H9 (cell line): ENCODE results near the gene ZFP37. TPM values are rescaled to one million over a fixed set of nuclear protein-coding genes. Genes with fewer than 3 reads are reported as not detected.

Experiments
- DNase-seq: peaks from one replicate; pipeline ENCODE4 v3.0.0-alpha.2; 2017
- H2AFZ ChIP-seq: one replicate; pipeline ENCODE4 v1.6.1; 2013; ENCODE audit warnings: mild to moderate bottlenecking, low read length, control low read depth, moderate library complexity
- H2AK5ac ChIP-seq: 2 replicates; pipeline ENCODE4 v1.6.1; 2013; ENCODE audit warnings: low read length, control low read depth, mixed read lengths; ENCODE audit not compliant: insufficient read length
- H2BK120ac ChIP-seq: one replicate; pipeline ENCODE4 v1.6.1; 2013; ENCODE audit warnings: low read depth, mild to moderate bottlenecking, low read length, control low read depth, inconsistent platforms; ENCODE audit not compliant: poor library complexity, severe bottlenecking
- H2BK12ac ChIP-seq: 2 replicates; pipeline ENCODE4 v1.6.1; 2013; ENCODE audit warnings: low read length, control low read depth, mixed read lengths, low read depth; ENCODE audit not compliant: insufficient read length
- H2BK15ac ChIP-seq: 2 replicates; pipeline ENCODE4 v1.6.1; 2013; ENCODE audit warnings: low read depth, low read length, control low read depth
- H2BK20ac ChIP-seq: one replicate; pipeline ENCODE4 v1.6.1; 2013; ENCODE audit warnings: low read depth, mild to moderate bottlenecking, low read length, control low read depth, inconsistent platforms; ENCODE audit not compliant: poor library complexity, severe bottlenecking
- H2BK5ac ChIP-seq: 2 replicates; pipeline ENCODE4 v1.6.1; 2013; ENCODE audit warnings: low read length, control low read depth, mixed read lengths; ENCODE audit not compliant: insufficient read length
- H3K14ac ChIP-seq: 2 replicates; pipeline ENCODE4 v1.6.1; 2013; ENCODE audit warnings: low read length, control low read depth; ENCODE audit not compliant: insufficient read depth
- H3K18ac ChIP-seq: 2 replicates; pipeline ENCODE4 v1.6.1; 2013; ENCODE audit warnings: low read depth, mild to moderate bottlenecking, mixed read lengths, low read length, control low read depth; ENCODE audit not compliant: insufficient read length
- H3K23ac ChIP-seq: 2 replicates; pipeline ENCODE4 v1.6.1; 2013; ENCODE audit warnings: low read length, control low read depth, mixed read lengths, low read depth; ENCODE audit not compliant: insufficient read length
- H3K23me2 ChIP-seq: 2 replicates; pipeline ENCODE4 v1.6.1; 2013; ENCODE audit warnings: low read depth, mild to moderate bottlenecking, mixed read lengths, low read length, control low read depth; ENCODE audit not compliant: insufficient read length, poor library complexity, severe bottlenecking
- H3K27ac ChIP-seq: 2 replicates; pipeline ENCODE4 v1.5.1; 2013; ENCODE audit warnings: low read length, control low read depth, mixed read lengths, low read depth; ENCODE audit not compliant: insufficient read length
- H3K27me3 ChIP-seq: 2 replicates; pipeline ENCODE4 v1.6.1; 2013; ENCODE audit warnings: low read length, control low read depth, inconsistent platforms; ENCODE audit not compliant: insufficient read depth
- H3K4ac ChIP-seq: 2 replicates; pipeline ENCODE4 v1.6.1; 2013; ENCODE audit warnings: low read depth, mild to moderate bottlenecking, control low read depth, inconsistent platforms, low read length, moderate library complexity
- H3K4me1 ChIP-seq: 2 replicates; pipeline ENCODE4 v1.6.1; 2013; ENCODE audit warnings: low read length, control low read depth, inconsistent platforms; ENCODE audit not compliant: insufficient read depth
- H3K4me2 ChIP-seq: 2 replicates; pipeline ENCODE4 v1.6.1; 2013; ENCODE audit warnings: low read length, control low read depth, mixed read lengths; ENCODE audit not compliant: insufficient read length, insufficient read depth
- H3K56ac ChIP-seq: 2 replicates; pipeline ENCODE4 v1.6.1; 2013; ENCODE audit warnings: low read depth, mild to moderate bottlenecking, mixed read lengths, low read length, control low read depth; ENCODE audit not compliant: insufficient read length
- H3K79me1 ChIP-seq: 2 replicates; pipeline ENCODE4 v1.6.1; 2013; ENCODE audit warnings: low read depth, mild to moderate bottlenecking, moderate library complexity, low read length, control low read depth, inconsistent platforms; ENCODE audit not compliant: insufficient read depth, poor library complexity, severe bottlenecking
- H3K79me2 ChIP-seq: 2 replicates; pipeline ENCODE4 v1.6.1; 2013; ENCODE audit warnings: low read length, control low read depth, inconsistent platforms; ENCODE audit not compliant: insufficient read depth
- H3K9ac ChIP-seq: 2 replicates; pipeline ENCODE4 v1.6.1; 2013; ENCODE audit warnings: low read length, control low read depth, mixed read lengths; ENCODE audit not compliant: insufficient read length; ENCODE audit errors: extremely low read depth
- H3K9me3 ChIP-seq: one replicate; pipeline ENCODE4 v1.6.1; 2013; ENCODE audit warnings: low read depth, low read length, inconsistent platforms; ENCODE audit not compliant: control insufficient read depth
- H3T11ph ChIP-seq: one replicate; pipeline ENCODE4 v1.6.1; 2013; ENCODE audit warnings: mild to moderate bottlenecking, low read length, control low read depth, inconsistent platforms
- H4K20me1 ChIP-seq: one replicate; pipeline ENCODE4 v1.6.1; 2013; ENCODE audit not compliant: control insufficient read depth, insufficient read length, insufficient read depth
- H4K5ac ChIP-seq: 2 replicates; pipeline ENCODE4 v1.6.1; 2013; ENCODE audit warnings: low read depth, mild to moderate bottlenecking, mixed read lengths, low read length, control low read depth; ENCODE audit not compliant: insufficient read length
- H4K8ac ChIP-seq: replicated peaks from 2 replicates; pipeline ENCODE4 v1.6.1; 2013; ENCODE audit warnings: low read length, control low read depth, mixed read lengths, low read depth; ENCODE audit not compliant: insufficient read length
- H4K91ac ChIP-seq: 2 replicates; pipeline ENCODE4 v1.6.1; 2013; ENCODE audit warnings: low read depth, mild to moderate bottlenecking, moderate library complexity, mixed read lengths, low read length, control low read depth; ENCODE audit not compliant: insufficient read length
- H3K27ac Mint-ChIP-seq, 3 experiments: 2 replicates in 2 of 3; 3 replicates in 1 of 3; pipeline ENCODE4 v1.8.0; 2020 to 2021; ENCODE audit warnings: mixed read lengths in 3 of 3, mild to moderate bottlenecking in 1 of 3, moderate library complexity in 1 of 3
- H3K27me3 Mint-ChIP-seq: 2 replicates; pipeline ENCODE4 v1.8.0; 2021; ENCODE audit warnings: low read depth, mild to moderate bottlenecking, moderate library complexity, mixed read lengths
- H3K36me3 Mint-ChIP-seq, 3 experiments: 2 replicates in 2 of 3; 3 replicates in 1 of 3; pipeline ENCODE4 v1.8.0; 2020 to 2021; ENCODE audit warnings: low read depth in 3 of 3, mixed read lengths in 3 of 3; ENCODE audit not compliant: insufficient read depth in 1 of 3
- H3K4me1 Mint-ChIP-seq, 2 experiments: 2 replicates each; pipeline ENCODE4 v1.8.0; 2020; ENCODE audit warnings: mixed read lengths in 2 of 2
- H3K4me3 Mint-ChIP-seq, 2 experiments: 2 replicates in 1 of 2; 3 replicates in 1 of 2; pipeline ENCODE4 v1.8.0; 2020 to 2021; ENCODE audit warnings: mild to moderate bottlenecking in 2 of 2, mixed read lengths in 2 of 2, moderate library complexity in 1 of 2
- H3K9me3 Mint-ChIP-seq, 2 experiments: 2 replicates in 1 of 2; 3 replicates in 1 of 2; pipeline ENCODE4 v1.8.0; 2020; ENCODE audit warnings: mild to moderate bottlenecking in 2 of 2, mixed read lengths in 2 of 2, moderate library complexity in 1 of 2
- CTCF ChIP-seq: fragments of 200-600 bp; sonication (generic); conservative IDR thresholded peaks from 3 replicates; pipeline ENCODE4 v1.8.0; 2021; ENCODE audit warnings: antibody characterized with exemption, mild to moderate bottlenecking
- WGBS: extraction: QIAGEN DNeasy Blood & Tissue Kit; methylation state at CpG from one replicate; pipeline ENCODE4 v1.1.7; 2013; ENCODE audit warnings: missing lambda C conversion rate, low lambda C conversion rate, mixed read lengths; ENCODE audit not compliant: insufficient read length; ENCODE audit errors: extremely low coverage; 5-methylcytosine and 5-hydroxymethylcytosine counted together
- total RNA-seq: library from RNA; stranded (reverse); gene quantifications from 2 replicates; pipeline ENCODE4 v1.2.1, GENCODE V29; 2021

Gene ZFP37
- total RNA-seq, 1 experiment from 2014 or later = 5.1 TPM

GRCh38 chr9:113012492-113012891 lies 44.0 kb downstream of the ZFP37 start:
- Histone ChIP-seq H3K56ac (no peak overlapping the region), H3K23ac (no peak overlapping the region), H3K18ac (no peak overlapping the region), H2BK120ac (no peak overlapping the region), H3K4me2 (peak overlapping the region; percentile 39), H4K8ac (no peak overlapping the region), H3K9me3 (no peaks in the 10 kb centered on the region), H3T11ph (no peak overlapping the region), H3K14ac (no peak overlapping the region), H2BK5ac (no peak overlapping the region), H3K27ac (no peak overlapping the region), H2AFZ (no peak overlapping the region), H3K4ac (no peak overlapping the region), H4K5ac (no peak overlapping the region), H2BK15ac (no peak overlapping the region), H2BK20ac (no peak overlapping the region), H3K4me1 (no peaks in the 10 kb centered on the region), H4K20me1 (no peaks in the 10 kb centered on the region), H3K27me3 (no peaks in the 10 kb centered on the region), H2AK5ac (no peak overlapping the region), H3K79me2 (no peaks in the 10 kb centered on the region), H4K91ac (no peak overlapping the region), H3K23me2 (peaks cover 2% of the 10 kb centered on the region), H3K79me1 (no peaks in the 10 kb centered on the region), H3K9ac (no peak overlapping the region), H2BK12ac (no peak overlapping the region)
- DNase-seq = no peak
- H3K9me3 Mint-ChIP-seq = peaks cover 51 to 63% of the 10 kb centered on the region in 2 experiments
- peaks cover 3 to 6% of the 10 kb centered on the region in 2 experiments; a peak in 3 of 4 replicates for H3K4me1 Mint-ChIP-seq
- no peak overlapping the region for H3K27ac Mint-ChIP-seq
- H3K36me3 Mint-ChIP-seq = peaks cover 10 to 18% (median 11%) of the 10 kb centered on the region in 3 experiments; a peak in 6 of 7 replicates
- WGBS = no CpG with 5 or more reads among the region's 9 CpGs
- H3K4me3 Mint-ChIP-seq = peak overlapping the region; percentile 82; a peak in 4 of 5 replicates
- H3K27me3 Mint-ChIP-seq = peaks cover 2% of the 10 kb centered on the region; the same call in 1 of the 2 replicates
- no peak for TF ChIP-seq CTCF
